ELF-1 (cell line): ENCODE data around the gene JAK1.

ENCODE experiments used
- DNase-seq: peaks from one replicate; pipeline ENCODE4 v3.0.0-alpha.2; 2016; ENCODE audit warnings: low read depth, low spot score

JAK1 gene

GRCh38 chr1:64866689-64867088 lies 99.7 kb downstream of the JAK1 start:
- no peak for DNase-seq

DNA sequence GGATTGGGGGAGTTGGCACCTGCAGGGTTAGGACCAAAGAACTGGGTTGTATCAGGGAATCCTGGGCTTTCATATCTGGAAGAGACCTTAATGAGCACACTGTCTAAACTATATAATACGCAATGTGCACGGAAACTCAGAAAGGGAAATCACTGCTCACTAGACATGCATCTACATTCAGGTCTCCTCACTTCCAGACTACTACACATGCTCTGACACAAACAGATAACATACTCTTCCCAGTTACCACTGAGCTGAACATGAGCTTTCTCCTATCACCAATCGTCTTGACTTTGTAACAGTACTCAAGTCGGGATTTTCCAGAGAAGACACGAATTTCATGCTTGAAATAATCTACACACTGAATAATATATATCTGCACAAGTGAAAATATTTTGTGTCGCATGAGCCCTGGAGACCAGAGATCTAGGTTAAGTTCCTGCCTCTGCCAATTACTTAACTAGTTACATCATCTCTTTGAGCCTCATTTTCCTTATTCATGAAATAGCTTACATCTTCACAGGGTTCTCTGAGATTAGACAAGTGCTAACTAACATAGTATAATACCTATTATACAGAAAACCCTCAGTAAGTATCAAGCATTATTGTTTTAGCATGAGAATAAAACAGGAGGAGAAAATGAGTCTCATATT lies 101.1 kb downstream of the JAK1 start:
- DNase-seq = no peak

- no peak for DNase-seq
Measured at GRCh38 chr1:64864018-64864940, 102.1 kb downstream of the JAK1 start.

GRCh38 chr1:64861611-64862010 lies 104.7 kb downstream of the JAK1 start:
- peak; percentile 83 for DNase-seq

DNA sequence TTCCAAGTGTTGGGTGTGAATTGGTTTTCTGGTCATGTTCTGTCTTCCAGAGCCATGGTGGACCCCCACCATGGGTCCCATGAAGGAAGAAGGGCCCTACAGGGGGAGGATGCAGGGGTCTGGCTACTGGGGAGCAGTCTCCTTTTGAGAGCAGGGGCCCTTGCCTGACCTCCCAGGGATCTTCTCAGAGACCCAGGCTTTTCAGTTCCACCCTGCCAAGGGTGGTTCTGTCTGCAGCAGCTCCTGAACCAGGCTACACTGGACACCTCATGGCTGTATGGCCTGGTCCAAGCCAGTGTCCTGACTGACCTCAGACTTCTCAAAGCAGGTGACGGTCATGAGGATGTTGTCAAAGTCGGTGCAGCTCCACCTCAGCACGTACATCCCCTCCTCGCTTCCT lies 109.0 kb downstream of the JAK1 start:
- no peak for DNase-seq

GRCh38 chr1:64856553-64856952 lies 109.8 kb downstream of the JAK1 start:
- no peak for DNase-seq

- DNase-seq = no peak
Measured at GRCh38 chr1:64855557-64855956, 110.8 kb downstream of the JAK1 start.

GRCh38 chr1:64854674-64855073 lies 111.7 kb downstream of the JAK1 start:
- DNase-seq = no peak

GRCh38 chr1:64851664-64852063 lies 114.7 kb downstream of the JAK1 start:
- no peak for DNase-seq

DNA sequence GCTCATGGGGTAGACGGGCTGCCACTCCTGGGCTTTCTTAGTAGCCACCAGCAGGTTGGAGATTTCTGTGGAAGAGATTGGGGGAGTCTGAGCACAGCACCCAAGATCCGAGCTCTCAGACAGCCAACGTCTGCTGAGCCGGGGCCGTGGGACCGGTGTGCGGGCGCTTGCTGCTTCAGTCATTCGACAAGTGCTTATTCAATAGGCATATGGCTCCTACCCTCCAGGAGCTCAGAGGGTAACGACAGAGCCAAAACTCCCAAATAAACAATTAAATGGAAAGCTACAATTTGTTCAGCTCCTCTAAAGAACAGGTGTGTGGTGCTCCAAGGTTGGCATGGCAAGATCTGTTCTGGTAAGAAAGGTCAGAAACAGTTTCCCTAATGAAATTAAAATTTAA lies 115.5 kb downstream of the JAK1 start:
- no peak for DNase-seq

GRCh38 chr1:64849942-64850341 lies 116.4 kb downstream of the JAK1 start:
- no peak for DNase-seq

DNA sequence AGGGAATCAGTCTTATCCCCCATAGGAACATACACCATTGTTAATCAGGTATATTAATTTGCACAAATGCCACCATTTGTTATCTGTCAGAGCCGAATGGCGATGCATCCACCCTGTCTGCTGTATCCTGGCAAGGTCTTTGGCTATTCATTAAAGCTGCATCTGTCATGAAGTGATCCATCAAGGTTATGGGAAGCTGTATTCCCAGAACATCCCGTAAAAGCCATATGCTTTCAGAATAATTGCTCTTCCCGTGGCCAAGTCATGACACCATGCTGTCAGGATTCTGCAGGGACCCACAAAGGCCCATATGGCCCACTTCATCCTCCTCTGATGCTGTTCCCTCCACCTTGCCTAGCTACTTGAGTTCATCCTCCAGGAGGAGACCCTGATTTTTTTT lies 117.5 kb downstream of the JAK1 start:
- DNase-seq = no peak

- no peak for DNase-seq
Measured at GRCh38 chr1:64848136-64848535, 118.2 kb downstream of the JAK1 start.

- DNase-seq = no peak
Measured at GRCh38 chr1:64847666-64848065, 118.7 kb downstream of the JAK1 start.

DNA sequence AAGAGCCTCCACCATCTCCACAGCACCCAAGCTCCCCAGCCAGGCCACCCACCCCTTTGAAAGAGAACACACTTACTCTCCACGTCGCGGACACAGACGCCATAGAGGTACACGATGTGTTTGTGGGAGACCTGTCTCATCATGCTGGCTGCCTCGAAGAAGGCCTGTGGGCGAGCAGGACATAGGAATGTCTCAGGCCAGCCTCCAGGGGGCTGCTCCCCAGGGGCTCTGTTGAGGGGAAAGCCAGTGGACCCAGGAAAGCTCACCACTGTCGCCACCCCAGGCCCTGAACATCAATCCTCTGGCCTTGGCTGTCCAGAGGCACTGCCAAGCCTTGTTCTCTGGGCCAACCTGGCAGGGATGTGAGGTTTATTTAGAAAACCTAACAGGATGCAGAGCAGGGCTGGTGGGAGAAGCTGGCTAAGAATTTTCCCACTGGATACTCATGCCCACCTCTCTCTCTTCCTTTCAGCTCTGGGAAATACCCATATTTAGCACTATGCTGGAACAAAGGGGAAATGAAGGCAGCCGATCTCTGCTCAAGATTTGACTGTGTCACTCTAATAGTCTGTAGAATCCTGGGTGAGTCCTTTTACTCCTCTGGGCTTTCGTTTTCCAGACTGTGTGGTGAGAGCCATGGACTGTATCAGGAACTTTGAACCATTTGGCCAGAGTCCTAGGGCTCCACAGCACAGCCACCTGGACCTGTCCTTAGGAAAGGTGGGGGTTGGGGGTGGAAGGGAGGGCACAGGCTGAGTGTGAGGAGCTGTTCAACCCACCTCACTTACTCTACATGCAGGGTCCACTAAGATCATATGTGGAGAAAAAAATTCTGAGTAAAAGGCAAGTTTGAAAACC lies 119.5 kb downstream of the JAK1 start:
- no peak for DNase-seq

DNA sequence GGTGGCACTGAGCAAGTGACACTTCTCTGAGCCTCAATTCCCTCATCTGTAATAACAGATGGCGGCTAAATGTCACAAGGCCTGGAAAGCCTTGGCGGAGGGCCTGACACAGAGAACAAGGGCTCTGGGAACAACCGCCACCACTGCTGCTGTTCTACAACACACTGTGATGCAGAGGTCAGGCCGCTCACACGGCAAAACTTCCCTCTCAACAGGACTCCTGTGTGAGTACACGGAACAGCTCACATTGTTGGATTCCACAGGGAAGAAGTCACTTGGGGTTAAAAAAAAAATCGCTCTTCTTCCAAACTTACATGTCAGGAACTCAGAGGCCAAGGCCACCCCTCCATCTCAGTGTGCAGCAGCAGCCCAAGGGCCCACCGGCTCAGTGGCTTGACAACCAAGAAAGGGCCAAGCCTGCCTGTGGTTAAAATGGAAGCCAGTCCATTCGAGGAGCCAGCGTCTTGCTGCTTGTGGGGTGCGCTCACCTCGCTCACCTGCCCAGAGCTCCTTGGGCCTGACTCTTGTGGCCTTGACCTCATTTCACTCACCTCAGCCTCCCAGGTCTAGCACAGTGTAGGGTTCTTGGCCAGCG lies 120.4 kb downstream of the JAK1 start:
- no peak for DNase-seq

DNA sequence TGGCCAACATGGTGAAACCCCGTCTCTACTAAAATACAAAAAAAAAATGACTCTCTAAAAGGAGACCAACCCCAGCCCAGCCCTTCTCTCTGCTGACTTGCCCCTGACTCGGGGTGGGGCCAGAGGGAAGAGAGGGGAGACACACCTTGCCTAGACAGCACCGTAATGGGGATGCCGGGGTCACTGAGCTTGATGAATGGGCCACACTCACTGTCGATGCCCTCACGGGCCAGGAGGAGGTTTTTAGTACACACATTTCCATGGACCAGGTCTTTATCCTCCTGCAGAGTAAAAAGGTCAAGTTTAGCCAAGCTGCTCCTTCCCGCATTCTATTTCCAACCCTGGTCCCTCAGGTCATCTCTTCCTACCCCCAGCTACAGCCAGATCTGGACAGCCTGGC lies 121.7 kb downstream of the JAK1 start:
- no peak for DNase-seq

GRCh38 chr1:64844175-64844574 lies 122.2 kb downstream of the JAK1 start:
- no peak for DNase-seq

GRCh38 chr1:64843675-64844074 lies 122.7 kb downstream of the JAK1 start:
- no peak for DNase-seq

GRCh38 chr1:64842224-64842623 lies 124.1 kb downstream of the JAK1 start:
- no peak for DNase-seq

DNA sequence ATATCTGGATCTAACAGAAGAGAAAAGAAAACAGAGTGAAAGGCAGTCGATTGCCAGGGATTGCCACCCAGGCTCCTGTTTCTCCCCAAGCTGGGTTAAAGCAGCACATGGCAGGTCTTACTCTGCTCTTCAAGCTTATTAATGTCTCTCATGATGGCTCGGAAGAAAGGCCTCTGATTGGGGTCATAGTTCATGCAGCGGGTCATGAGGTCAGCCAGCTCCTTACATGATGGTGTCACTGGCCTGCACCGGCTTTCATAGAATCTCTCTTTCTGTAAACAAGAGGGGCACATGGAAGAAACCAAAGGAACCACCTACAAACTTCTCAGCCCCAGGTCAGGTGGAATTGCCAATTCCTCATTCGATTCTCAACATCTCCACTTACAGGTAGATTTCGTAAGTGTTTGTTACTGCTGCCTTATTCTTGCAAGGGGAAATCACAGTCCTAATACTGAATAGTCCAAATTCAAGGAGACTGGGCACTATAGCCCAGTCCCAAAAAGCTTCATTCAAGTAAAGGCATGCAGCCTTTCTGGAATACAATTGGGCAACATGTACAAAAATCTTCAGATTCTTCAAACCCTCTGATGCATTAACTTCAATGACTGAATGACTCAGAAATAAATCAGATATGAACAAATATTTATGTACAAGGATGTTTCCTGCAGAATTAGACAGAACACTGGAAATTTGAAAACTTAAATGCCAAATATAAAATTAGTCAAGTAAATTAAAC lies 124.9 kb downstream of the JAK1 start:
- DNase-seq = no peak
